Right cardiac atrium (tissue), 5 donors: ENCODE results near the gene CHRNA9. TPM values are rescaled to one million over a fixed set of nuclear protein-coding genes. Genes with fewer than 3 reads are reported as not detected.

ENCODE experiments used
- ATAC-seq, 2 donors: fragments of 200-7000 bp; cut with Tn5 transposase; one replicate each; pipeline versions ENCODE4 v1.8.0 to v1.9.1; 2020; ENCODE audit warnings: moderate library complexity in 2 of 2, mild to moderate bottlenecking in 1 of 2
- DNase-seq, 3 donors: peaks; one replicate each; pipeline ENCODE4 v3.0.0-alpha.2; 2020
- H3K27ac ChIP-seq: one replicate; pipeline ENCODE4 v1.5.1; 2013; ENCODE audit warnings: mild to moderate bottlenecking, low read length, control low read depth, moderate library complexity
- H3K27me3 ChIP-seq: one replicate; pipeline ENCODE4 v1.6.1; 2013; ENCODE audit not compliant: control insufficient read depth, insufficient read depth
- H3K4me1 ChIP-seq: one replicate; pipeline ENCODE4 v1.6.1; 2013; ENCODE audit warnings: low read length; ENCODE audit not compliant: control insufficient read depth, insufficient read depth
- H3K4me3 ChIP-seq: one replicate; pipeline ENCODE4 v1.5.1; 2013; ENCODE audit warnings: low read length, control low read depth
- H3K9me3 ChIP-seq: one replicate; pipeline ENCODE4 v1.6.1; 2013; ENCODE audit warnings: low read length; ENCODE audit not compliant: control insufficient read depth
- WGBS: extraction: QIAGEN DNeasy Blood & Tissue Kit; methylation state at CpG from one replicate; pipeline ENCODE4 v1.1.7; 2013; 5-methylcytosine and 5-hydroxymethylcytosine counted together
- intact Hi-C, 4 donors: fragments of 100-400 bp; cut with DNase I; formaldehyde crosslinking; loops; one replicate each; pipeline versions ENCODE4 v1.11.0 to v1.14.0; 2022 to 2023
- polyA plus RNA-seq: library from polyadenylated mRNA; stranded (reverse); fragments of 200-250 nt; gene quantifications from one replicate; pipeline ENCODE4 v1.2.3, GENCODE V29; 2013
- total RNA-seq, 4 donors: library from RNA; stranded (reverse); fragmentation: NEBNext Ultra II Directional; extraction: Animal tissue kit (Norgen Biotek cat#: 25700); gene quantifications; one replicate each; pipeline ENCODE4 v1.2.1, GENCODE V29; 2021
- donor health status: healthy with polysubstance abuse.
- donor health status: DM: no; HTN: yes; CAD: no.
- donor health status: DM: no; HTN: no; CAD: no.
- donor health status: DM: no; HTN: yes; CAD: no; lungs with severe emphysema.
- donor health status: DM: yes; HTN: yes; CAD: no.

The CHRNA9 gene
- total and polyA plus RNA-seq, 5 donors = not detected

GRCh38 chr4:40325406-40326019 lies 9.6 kb upstream of the CHRNA9 start:
- no peak for DNase-seq
- no peaks in the 10 kb centered on the region for H3K27me3 ChIP-seq
- intact Hi-C loops = no loop called here
- ATAC-seq = peak; percentile 64 to 79
- no peaks in the 10 kb centered on the region for H3K4me1 ChIP-seq
- WGBS = 21% methylated on average over 2 of the region's 2 CpGs
- H3K27ac ChIP-seq = no peak overlapping the region
- H3K9me3 ChIP-seq = no peaks in the 10 kb centered on the region
- H3K4me3 ChIP-seq = no peak overlapping the region

GRCh38 chr4:40327340-40327739 lies 7.8 kb upstream of the CHRNA9 start:
- Histone ChIP-seq H3K27me3 (no peaks in the 10 kb centered on the region), H3K4me1 (no peaks in the 10 kb centered on the region), H3K9me3 (no peaks in the 10 kb centered on the region), H3K27ac (no peak overlapping the region), H3K4me3 (no peak overlapping the region)
- no peak for ATAC-seq
- 62% methylated on average over 4 of the region's 4 CpGs for WGBS
- DNase-seq = no peak
- intact Hi-C loops = no loop called here

GRCh38 chr4:40328383-40328782 lies 6.8 kb upstream of the CHRNA9 start:
- no peak overlapping the region for H3K27ac ChIP-seq
- 88% methylated on average over 1 of the region's 1 CpG for WGBS
- H3K9me3 ChIP-seq = no peaks in the 10 kb centered on the region
- ATAC-seq (no peak), DNase-seq (no peak)
- no peak overlapping the region for H3K4me3 ChIP-seq
- intact Hi-C loops = no loop called here
- H3K4me1 ChIP-seq = no peaks in the 10 kb centered on the region
- H3K27me3 ChIP-seq = no peaks in the 10 kb centered on the region

- no peaks in the 10 kb centered on the region for H3K4me1 ChIP-seq
- H3K4me3 ChIP-seq = no peak overlapping the region
- no peaks in the 10 kb centered on the region for H3K27me3 ChIP-seq
- no peaks in the 10 kb centered on the region for H3K9me3 ChIP-seq
- H3K27ac ChIP-seq = no peak overlapping the region
- WGBS = 88% methylated on average over 7 of the region's 7 CpGs
- ATAC-seq (no peak), DNase-seq (no peak)
- intact Hi-C loops = no loop called here
These were observed 5.3 kb upstream of the CHRNA9 start for GRCh38 chr4:40329805-40330204.

- Histone ChIP-seq H3K27me3 (no peaks in the 10 kb centered on the region), H3K4me3 (no peak overlapping the region), H3K9me3 (no peaks in the 10 kb centered on the region), H3K4me1 (no peaks in the 10 kb centered on the region), H3K27ac (no peak overlapping the region)
- intact Hi-C loops = no loop called here
- ATAC-seq (no peak), DNase-seq (no peak)
- WGBS = 69% methylated on average over 7 of the region's 7 CpGs
These were observed 4.6 kb upstream of the CHRNA9 start for GRCh38 chr4:40330536-40330935.

- H3K9me3 ChIP-seq = no peaks in the 10 kb centered on the region
- intact Hi-C loops = no loop called here
- H3K27ac ChIP-seq = no peak overlapping the region
- ATAC-seq (no peak), DNase-seq (no peak)
- 70% methylated on average over 8 of the region's 8 CpGs for WGBS
- no peaks in the 10 kb centered on the region for H3K27me3 ChIP-seq
- no peaks in the 10 kb centered on the region for H3K4me1 ChIP-seq
- no peak overlapping the region for H3K4me3 ChIP-seq
These were observed 3.9 kb upstream of the CHRNA9 start for GRCh38 chr4:40331101-40331745.

GRCh38 chr4:40331961-40332360 lies 3.2 kb upstream of the CHRNA9 start:
- no peak for DNase-seq
- Histone ChIP-seq H3K4me3 (no peak overlapping the region), H3K4me1 (no peaks in the 10 kb centered on the region), H3K9me3 (no peaks in the 10 kb centered on the region), H3K27ac (no peak overlapping the region), H3K27me3 (no peaks in the 10 kb centered on the region)
- intact Hi-C loops = no loop called here
- no peak for ATAC-seq
- 90% methylated on average over 3 of the region's 3 CpGs for WGBS

GRCh38 chr4:40333921-40334352 lies 1.2 kb upstream of the CHRNA9 start:
- Histone ChIP-seq H3K4me3 (no peak overlapping the region), H3K4me1 (no peaks in the 10 kb centered on the region), H3K27ac (no peak overlapping the region), H3K9me3 (no peaks in the 10 kb centered on the region), H3K27me3 (no peaks in the 10 kb centered on the region)
- intact Hi-C loops = no loop called here
- DNase-seq (no peak), ATAC-seq (no peak)
- WGBS = 68% methylated on average over 8 of the region's 8 CpGs

- Histone ChIP-seq H3K4me3 (no peak overlapping the region), H3K27me3 (no peaks in the 10 kb centered on the region), H3K9me3 (no peaks in the 10 kb centered on the region), H3K27ac (no peak overlapping the region), H3K4me1 (no peaks in the 10 kb centered on the region)
- WGBS = 77% methylated on average over 4 of the region's 4 CpGs
- ATAC-seq (no peak), DNase-seq (no peak)
- intact Hi-C loops = no loop called here
These were observed 377 bp downstream of the CHRNA9 start for GRCh38 chr4:40335525-40335894.

- no peak for DNase-seq
- ATAC-seq = no peak
- Histone ChIP-seq H3K4me3 (no peak overlapping the region), H3K27ac (no peak overlapping the region), H3K27me3 (no peaks in the 10 kb centered on the region), H3K9me3 (no peaks in the 10 kb centered on the region), H3K4me1 (no peaks in the 10 kb centered on the region)
- intact Hi-C loops = no loop called here
- 56% methylated on average over 9 of the region's 9 CpGs for WGBS
These were observed 1.9 kb downstream of the CHRNA9 start for GRCh38 chr4:40337051-40337450.

GRCh38 chr4:40337523-40337922 lies 2.4 kb downstream of the CHRNA9 start:
- H3K9me3 ChIP-seq = no peaks in the 10 kb centered on the region
- H3K4me3 ChIP-seq = no peak overlapping the region
- H3K27me3 ChIP-seq = no peaks in the 10 kb centered on the region
- intact Hi-C loops = no loop called here
- DNase-seq (no peak), ATAC-seq (no peak)
- no peak overlapping the region for H3K27ac ChIP-seq
- H3K4me1 ChIP-seq = no peaks in the 10 kb centered on the region
- 82% methylated on average over 2 of the region's 2 CpGs for WGBS

- DNase-seq (no peak), ATAC-seq (no peak)
- Histone ChIP-seq H3K27ac (no peak overlapping the region), H3K27me3 (no peaks in the 10 kb centered on the region), H3K9me3 (no peaks in the 10 kb centered on the region), H3K4me3 (no peak overlapping the region), H3K4me1 (no peaks in the 10 kb centered on the region)
- intact Hi-C loops = no loop called here
These were observed 4.9 kb downstream of the CHRNA9 start for GRCh38 chr4:40340030-40340429.
